Renal cortical epithelial cell (primary cell): ENCODE measurements around the gene SIGMAR1. TPM values are rescaled to one million over a fixed set of nuclear protein-coding genes. Genes with fewer than 3 reads are reported as not detected.

Source experiments
- DNase-seq: peaks from one replicate; pipeline ENCODE4 v3.0.0-alpha.2; 2011; ENCODE audit warnings: low read depth
- total RNA-seq: library from RNA; depleted of rRNA; stranded (reverse); fragments of >200 nt; gene quantifications from 2 replicates; pipeline ENCODE4 v1.2.3, GENCODE V29; 2014

The SIGMAR1 gene
- total RNA-seq, 1 donor from 2014 or later: 56.1 TPM

DNA sequence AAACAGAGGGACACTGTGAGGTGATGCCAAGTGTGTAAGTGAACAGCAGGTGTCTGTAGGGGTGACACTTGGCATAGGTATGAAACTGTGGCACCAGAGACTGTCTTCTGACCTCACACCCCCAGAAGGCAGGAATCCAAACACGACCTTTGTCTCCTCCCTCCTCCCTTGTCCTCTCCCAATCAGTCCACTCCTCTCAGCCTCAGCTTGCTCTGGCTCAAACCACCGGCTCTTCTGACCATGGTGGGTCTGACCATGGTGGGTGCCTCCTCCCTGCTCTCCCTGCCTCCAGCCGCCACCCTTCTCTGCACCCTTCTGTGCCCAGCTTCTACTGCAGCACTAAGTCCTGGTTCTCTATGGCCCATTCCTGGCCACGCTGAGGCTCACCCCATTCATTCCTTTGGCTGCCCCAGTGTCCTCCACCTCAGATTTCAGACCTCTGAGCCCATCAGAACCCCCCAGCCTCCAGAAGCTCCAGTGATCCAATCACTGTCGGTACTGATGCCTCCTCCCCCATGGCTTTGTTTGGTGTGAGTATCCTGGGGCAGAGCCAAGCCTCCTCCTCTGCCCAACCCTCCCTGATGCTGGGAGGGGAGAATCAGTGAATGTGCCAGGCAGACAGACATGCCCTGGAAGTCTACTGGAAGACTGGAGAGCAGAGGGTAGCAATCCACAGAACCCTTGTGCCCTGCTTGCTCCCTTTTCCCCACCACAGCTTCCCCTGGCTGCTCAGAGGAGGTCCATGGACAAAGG, 7.0 kb downstream of the SIGMAR1 start:
- no peak for DNase-seq

- no peak for DNase-seq
Observed at GRCh38 chr9:34629491-34629808, 8.1 kb downstream of the SIGMAR1 start.

- no peak for DNase-seq
Observed at GRCh38 chr9:34628656-34629490, 8.7 kb downstream of the SIGMAR1 start, which contains the start of gene ARID3C. Gene ARID3C, minus strand, starts transcription at chr9:34629066. Its CDS starts 1,052 bp downstream, at chr9:34628014.

DNA sequence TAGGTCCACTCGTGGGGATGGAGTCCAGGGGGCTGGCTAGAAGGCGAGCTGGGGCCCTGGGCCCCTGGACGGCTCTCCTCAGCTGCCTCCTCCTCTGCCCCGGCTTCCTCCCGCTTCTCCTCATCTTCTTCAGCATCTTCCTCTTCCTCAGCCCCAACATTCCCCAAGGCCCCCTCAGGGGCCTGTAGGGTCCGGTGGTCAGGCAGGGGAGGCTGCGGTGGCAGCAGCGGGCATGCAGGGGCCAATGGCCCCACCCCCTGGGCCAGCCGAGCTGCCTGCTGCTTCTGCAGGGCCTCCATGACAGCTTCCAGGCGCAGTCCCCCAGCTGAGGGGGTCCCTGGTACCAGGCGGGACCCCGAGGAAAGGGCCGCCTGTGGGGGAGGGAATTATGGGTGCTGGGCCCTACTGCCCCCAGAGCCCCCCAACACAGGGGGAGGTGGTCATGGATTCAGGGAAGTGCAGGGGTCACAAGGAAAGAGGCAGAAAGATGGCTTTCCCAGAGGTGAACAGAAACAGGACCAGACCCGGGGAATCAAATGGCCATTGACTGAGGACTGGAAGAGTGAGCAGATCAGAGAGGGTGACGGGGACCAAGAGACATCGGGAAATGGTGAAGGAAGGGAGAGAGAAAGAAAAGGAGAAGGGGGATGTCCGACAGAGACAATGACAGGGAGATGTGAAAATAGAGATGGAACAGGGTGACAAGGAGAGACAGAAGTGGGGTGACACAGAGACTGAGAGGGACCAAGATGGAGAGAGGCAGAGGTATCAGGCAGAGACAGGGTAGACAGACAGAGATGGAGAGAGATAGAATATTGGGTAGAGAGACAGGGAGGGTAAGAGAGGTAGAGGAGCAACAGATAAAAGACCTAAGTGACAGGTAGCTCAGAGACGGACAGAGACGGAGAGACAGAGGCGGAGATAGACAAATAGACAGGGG, 9.6 kb downstream of the SIGMAR1 start:
- no peak for DNase-seq

DNA sequence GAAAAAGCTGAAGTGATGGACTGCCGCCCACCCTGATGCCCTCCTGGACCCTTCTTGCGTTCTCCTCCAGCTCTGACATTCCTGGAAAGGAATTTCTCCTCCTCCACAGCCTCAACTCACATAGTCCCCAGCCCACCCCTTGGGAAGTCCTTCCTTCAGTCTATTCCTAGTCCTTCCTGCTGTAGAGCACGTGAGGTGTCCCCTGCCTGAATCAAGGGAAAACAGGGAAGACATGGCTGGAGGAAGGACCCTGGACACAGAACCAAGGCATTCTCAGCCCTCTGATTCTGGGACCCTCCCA, 12.5 kb downstream of the SIGMAR1 start:
- DNase-seq: no peak

- no peak for DNase-seq
Observed at GRCh38 chr9:34624475-34625185, 13.0 kb downstream of the SIGMAR1 start.

GRCh38 chr9:34623374-34624235, 14.0 kb downstream of the SIGMAR1 start:
- DNase-seq: no peak

- DNase-seq: peak; percentile 91
Observed at GRCh38 chr9:34620061-34620994, 17.3 kb downstream of the SIGMAR1 start, which contains the start of gene DCTN3. Gene DCTN3, minus strand, starts transcription at chr9:34620495. Its CDS starts 31 bp downstream, at chr9:34620464.

DNA sequence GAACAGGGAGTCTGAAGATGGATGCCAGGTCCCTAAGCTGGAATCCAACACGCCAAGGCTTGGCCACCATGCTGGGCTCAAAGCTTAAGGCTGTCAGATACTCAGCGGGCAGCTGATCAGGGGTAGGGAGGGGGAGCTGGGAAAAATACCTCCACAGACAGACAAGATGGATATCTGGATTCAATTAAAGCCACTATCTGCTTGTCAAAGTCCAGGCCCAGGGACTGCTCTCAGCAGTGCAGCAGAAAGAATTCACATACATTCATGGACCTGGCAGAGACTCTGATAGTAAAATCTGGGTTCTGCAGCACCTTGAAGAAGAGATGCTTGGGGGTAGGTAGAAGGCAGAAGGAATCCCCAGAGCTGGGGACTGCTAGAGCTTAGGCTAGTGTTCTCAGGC, 22.5 kb downstream of the SIGMAR1 start:
- no peak for DNase-seq

DNA sequence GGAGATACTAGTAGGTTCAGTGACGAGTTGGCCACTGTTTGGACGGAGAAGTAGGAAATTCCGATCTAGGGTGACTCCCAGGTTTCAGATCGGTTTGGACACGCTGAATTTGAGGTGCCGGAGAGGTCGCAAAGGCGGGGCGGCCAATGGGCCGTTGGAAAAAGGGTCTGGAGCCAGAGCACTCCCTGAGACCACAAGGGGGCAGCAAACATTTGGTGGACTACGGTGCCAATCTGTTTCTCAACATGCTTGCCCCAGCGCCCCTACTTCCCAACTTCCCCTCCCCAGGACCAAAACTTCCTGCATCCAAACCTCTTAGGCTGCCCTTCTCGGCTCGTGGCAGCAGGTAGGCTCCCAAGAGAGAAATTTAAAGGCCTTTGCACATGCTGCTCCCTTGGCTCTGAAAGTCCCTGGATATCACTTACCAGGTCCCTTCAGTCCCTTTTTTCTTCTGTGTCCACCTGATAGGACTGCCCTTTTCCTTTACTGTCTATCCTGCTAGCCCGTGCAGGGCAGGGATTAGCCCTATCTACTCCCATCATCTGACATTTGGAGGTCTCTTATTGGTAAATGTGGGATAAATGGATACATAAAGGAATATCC, 24.7 kb downstream of the SIGMAR1 start:
- DNase-seq: peak; percentile 56

GRCh38 chr9:34611811-34612787, 25.5 kb downstream of the SIGMAR1 start, which contains the start of gene RPP25L:
Gene RPP25L, minus strand, starts transcription at chr9:34612097. Its CDS starts 801 bp downstream, at chr9:34611296.
- peak; percentile 38 for DNase-seq

DNA sequence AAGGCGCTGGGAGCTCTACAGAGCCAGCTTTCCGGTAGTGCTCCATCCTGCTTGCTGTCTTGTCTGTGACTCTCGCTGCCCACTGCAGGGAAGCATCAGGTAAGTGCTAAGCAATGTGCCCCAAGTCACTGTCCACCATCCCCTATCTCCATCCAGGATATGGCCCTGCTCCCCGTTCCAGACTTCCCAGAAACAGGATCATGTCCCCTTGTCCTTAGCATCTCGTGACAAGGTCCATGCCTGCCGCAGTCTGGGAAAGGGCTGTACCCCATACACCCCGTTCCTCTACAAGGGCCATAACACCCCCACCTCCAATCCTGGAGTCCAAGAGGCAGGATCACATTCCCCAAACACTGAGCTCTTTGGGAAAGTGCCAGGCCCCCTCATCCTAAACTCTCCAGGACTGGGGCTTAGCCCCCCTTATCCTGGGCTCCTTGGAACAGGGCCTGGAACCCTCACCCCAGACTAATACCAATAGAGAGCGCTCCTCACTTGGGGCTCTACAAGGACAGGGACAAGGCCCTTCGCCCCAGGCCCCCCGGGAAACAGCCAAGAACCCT, 26.3 kb downstream of the SIGMAR1 start:
- DNase-seq: no peak

DNA sequence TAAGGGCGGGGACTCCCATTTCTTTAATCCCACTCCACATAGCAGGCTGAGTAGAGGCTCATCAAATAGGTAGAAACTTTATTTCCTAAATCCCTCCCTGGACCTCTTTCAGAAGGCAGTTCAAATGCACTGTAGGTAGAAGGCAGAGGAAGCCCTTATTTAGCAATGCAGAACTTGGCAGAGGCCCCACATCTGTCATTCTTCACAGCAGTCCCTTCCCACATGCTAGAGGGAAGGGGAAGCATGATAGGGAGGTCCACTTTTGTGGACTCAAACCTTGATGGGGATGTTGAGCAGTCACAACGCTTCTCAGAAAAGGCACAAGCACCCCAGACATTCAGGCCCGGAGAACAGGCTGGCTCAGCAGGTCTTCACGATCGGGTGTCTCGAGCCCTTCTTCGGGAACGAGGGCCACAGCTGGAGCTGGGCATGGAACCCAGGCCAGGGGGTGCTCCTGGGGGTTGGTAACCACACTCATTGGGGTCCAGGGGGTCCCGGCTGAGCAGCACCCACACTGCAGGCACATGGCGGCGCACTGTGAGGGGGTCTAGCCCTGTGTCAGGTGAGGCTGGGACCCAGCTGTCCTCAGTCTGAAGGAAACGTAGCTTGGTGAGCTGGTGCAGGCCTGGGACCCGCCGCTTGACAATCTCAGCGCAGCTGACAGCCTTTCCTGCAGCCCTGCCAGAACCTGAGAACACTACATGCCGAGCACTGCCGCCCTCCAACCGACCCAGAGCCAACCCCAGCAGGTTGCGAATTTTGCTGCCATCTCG, 27.0 kb downstream of the SIGMAR1 start:
- DNase-seq: no peak

GRCh38 chr9:34607331-34607730, 30.3 kb downstream of the SIGMAR1 start:
- no peak for DNase-seq

DNA sequence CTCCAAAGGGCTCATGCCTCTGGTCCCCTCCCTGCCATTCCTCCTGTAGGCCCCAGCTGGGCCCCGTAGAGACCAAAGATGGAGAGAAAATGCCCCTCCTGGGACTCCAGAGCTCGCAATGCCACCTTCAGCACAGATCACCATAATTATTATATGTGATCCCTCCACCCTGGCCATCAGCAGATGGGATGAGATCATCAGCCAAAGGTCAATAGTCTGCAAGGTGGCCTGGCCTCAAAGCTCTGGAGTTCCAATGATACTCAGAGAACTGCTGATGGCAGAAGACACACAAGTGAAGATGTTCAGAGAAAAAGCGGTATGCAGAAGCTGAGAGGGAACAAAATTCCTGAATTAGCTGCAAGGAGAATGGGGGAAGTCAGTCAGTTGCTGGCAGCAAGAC, 30.7 kb downstream of the SIGMAR1 start:
- DNase-seq: no peak

- DNase-seq: no peak
Observed at GRCh38 chr9:34606190-34606589, 31.4 kb downstream of the SIGMAR1 start.
